Smooth muscle cell (in vitro differentiated cells): ENCODE results near the gene PFKFB2. TPM values are rescaled to one million over a fixed set of nuclear protein-coding genes. Genes with fewer than 3 reads are reported as not detected.

Experiments
- DNase-seq: peaks from one replicate; lab custom pipeline; 2025; ENCODE audit not compliant: unreplicated experiment; lab: John Stamatoyannopoulos, UW
- H2AFZ ChIP-seq: fragments of 200-600 bp; sonication (generic); 2 replicates; pipeline ENCODE4 v1.6.0; 2016; ENCODE audit warnings: antibody characterized with exemption, low read depth, mild to moderate bottlenecking
- H3F3A ChIP-seq: fragments of 200-600 bp; sonication (generic); 2 replicates; pipeline ENCODE4 v1.6.0; 2017; ENCODE audit warnings: antibody characterized with exemption, low read depth
- H3K27ac ChIP-seq: fragments of 200-600 bp; sonication (generic); 2 replicates; pipeline ENCODE4 v1.5.1; 2016; ENCODE audit warnings: low read depth, mild to moderate bottlenecking
- H3K27me3 ChIP-seq: fragments of 200-600 bp; sonication (generic); 2 replicates; pipeline ENCODE4 v1.6.1; 2016; ENCODE audit warnings: low read depth, mild to moderate bottlenecking
- H3K36me3 ChIP-seq: fragments of 200-600 bp; sonication (generic); 2 replicates; pipeline ENCODE4 v1.5.1; 2016; ENCODE audit warnings: low read depth
- H3K4me1 ChIP-seq: fragments of 200-600 bp; sonication (generic); 2 replicates; pipeline ENCODE4 v1.5.1; 2016; ENCODE audit warnings: low read depth
- H3K4me2 ChIP-seq: fragments of 200-600 bp; sonication (generic); 2 replicates; pipeline ENCODE4 v1.6.0; 2016; ENCODE audit warnings: mild to moderate bottlenecking
- H3K4me3 ChIP-seq: fragments of 200-600 bp; sonication (generic); 2 replicates; pipeline ENCODE4 v1.5.1; 2016; ENCODE audit warnings: mild to moderate bottlenecking
- H3K79me2 ChIP-seq: fragments of 200-600 bp; sonication (generic); 2 replicates; pipeline ENCODE4 v1.6.0; 2016; ENCODE audit warnings: low read depth, mild to moderate bottlenecking
- H3K9ac ChIP-seq: fragments of 200-600 bp; sonication (generic); 2 replicates; pipeline ENCODE4 v1.6.0; 2016; ENCODE audit warnings: low read depth
- H3K9me3 ChIP-seq: fragments of 200-600 bp; sonication (generic); replicated peaks from 2 replicates; pipeline ENCODE4 v1.5.1; 2016; ENCODE audit warnings: low read depth
- H4K20me1 ChIP-seq: fragments of 200-600 bp; sonication (generic); 2 replicates; pipeline ENCODE4 v1.6.0; 2016; ENCODE audit warnings: low read depth
- CTCF ChIP-seq: fragments of 200-600 bp; sonication (generic); IDR thresholded peaks from 2 replicates; pipeline ENCODE4 v1.5.1; 2017; ENCODE audit warnings: borderline replicate concordance, mild to moderate bottlenecking, antibody characterized with exemption; ENCODE audit not compliant: insufficient read depth, poor library complexity, severe bottlenecking
- WGBS: methylation state at CpG from one replicate; pipeline ENCODE4 v1.1.7; 2016; ENCODE audit warnings: low lambda C conversion rate; 5-methylcytosine and 5-hydroxymethylcytosine counted together
- polyA plus RNA-seq: library from polyadenylated mRNA; unstranded; fragments of >200 nt; fragmentation: Nextera tagmentation; extraction: Ambion mirVana; gene quantifications from 2 replicates; pipeline ENCODE4 v1.2.1, GENCODE V29; 2016
- total RNA-seq: library from RNA; depleted of rRNA; stranded (reverse); fragments of >200 nt; gene quantifications from 2 replicates; pipeline ENCODE4 v1.2.3, GENCODE V29; 2014

Gene PFKFB2
- 9.8 and 15.6 TPM in 2 replicates for total RNA-seq
- polyA plus RNA-seq, result 2.1 and 5.0 TPM in 2 replicates

GRCh38 chr1:207052911-207053769 lies at the start of gene PFKFB2:
PFKFB2 (plus strand) TSS chr1:207053275; CDS start chr1:207054718, 1,443 bp downstream.
- Histone ChIP-seq H3K36me3 (no peaks in the 10 kb centered on the region), H3K9ac (peak within 1 kb of the TSS; percentile 96), H3K4me2 (peak within 1 kb of the TSS; percentile 91), H3K4me1 (peaks cover 18% of the 10 kb centered on the region), H4K20me1 (peaks cover 16% of the 10 kb centered on the region), H2AFZ (peak within 1 kb of the TSS; percentile 83), H3K27me3 (no peaks in the 10 kb centered on the region), H3K79me2 (peaks cover 24% of the 10 kb centered on the region), H3K27ac (peak within 1 kb of the TSS; percentile 97), H3K9me3 (no peaks in the 10 kb centered on the region), H3K4me3 (peak within 1 kb of the TSS; percentile 59), H3F3A (peaks cover 5% of the 10 kb centered on the region)
- peak; percentile 82 for DNase-seq
- no peak for TF ChIP-seq CTCF
- 3% methylated on average over 56 of the region's 56 CpGs for WGBS

- Histone ChIP-seq H3F3A (peaks cover 4% of the 10 kb centered on the region), H3K4me2 (no peak overlapping the region), H4K20me1 (no peaks in the 10 kb centered on the region), H3K27ac (no peak overlapping the region), H3K4me3 (no peak overlapping the region), H3K9ac (no peak overlapping the region), H2AFZ (no peak overlapping the region), H3K36me3 (no peaks in the 10 kb centered on the region), H3K4me1 (peaks cover 6% of the 10 kb centered on the region), H3K79me2 (no peaks in the 10 kb centered on the region), H3K27me3 (no peaks in the 10 kb centered on the region), H3K9me3 (no peaks in the 10 kb centered on the region)
- 43% methylated on average over 9 of the region's 9 CpGs for WGBS
- peak; percentile 71 for TF ChIP-seq CTCF
- no peak for DNase-seq
These were observed 47.9 kb upstream of the PFKFB2 start for GRCh38 chr1:207004931-207005830.

- no peaks in the 10 kb centered on the region for H3K79me2 ChIP-seq
- TF ChIP-seq CTCF, result no peak
- WGBS, result 94% methylated on average over 3 of the region's 3 CpGs
- H2AFZ ChIP-seq, result no peak overlapping the region
- no peak overlapping the region for H3K9ac ChIP-seq
- H3K27me3 ChIP-seq, result no peaks in the 10 kb centered on the region
- no peak for DNase-seq
- H4K20me1 ChIP-seq, result no peaks in the 10 kb centered on the region
- no peak overlapping the region for H3K27ac ChIP-seq
- H3K4me2 ChIP-seq, result no peak overlapping the region
- no peak overlapping the region for H3K4me3 ChIP-seq
- no peaks in the 10 kb centered on the region for H3K9me3 ChIP-seq
- peaks cover 4% of the 10 kb centered on the region for H3F3A ChIP-seq
- H3K4me1 ChIP-seq, result peaks cover 6% of the 10 kb centered on the region
- no peaks in the 10 kb centered on the region for H3K36me3 ChIP-seq
These were observed 47.0 kb upstream of the PFKFB2 start for GRCh38 chr1:207006083-207006482.
